HG03575 (cell line): ENCODE data around the gene CHD6.

Experiments
- ATAC-seq: cut with Tn5 transposase; IDR thresholded peaks from one replicate; pipeline ENCODE4 v1.9.1; 2021; ENCODE audit not compliant: unreplicated experiment, insufficient number of reproducible peaks, low FRiP score; ENCODE audit errors: extremely low read depth

The CHD6 gene

GRCh38 chr20:41367393-41367695 is 250.8 kb downstream of the CHD6 start:
- no peak for ATAC-seq

GRCh38 chr20:41366546-41367392 is 251.4 kb downstream of the CHD6 start, which contains the start of gene EMILIN3:
EMILIN3 (minus strand) TSS chr20:41366818; CDS start chr20:41366634, 184 bp downstream.
- no peak for ATAC-seq

GRCh38 chr20:41365777-41366545 is 252.2 kb downstream of the CHD6 start:
- ATAC-seq = no peak

GRCh38 chr20:41364967-41365765 is 253.0 kb downstream of the CHD6 start:
- ATAC-seq = no peak

- ATAC-seq = no peak
Observed at GRCh38 chr20:41364236-41364855, 253.8 kb downstream of the CHD6 start.

- no peak for ATAC-seq
Observed at GRCh38 chr20:41363601-41364000, 254.6 kb downstream of the CHD6 start.

- ATAC-seq = no peak
Observed at GRCh38 chr20:41362748-41363140, 255.4 kb downstream of the CHD6 start.

GRCh38 chr20:41361757-41362747 is 256.1 kb downstream of the CHD6 start:
- no peak for ATAC-seq

- ATAC-seq = no peak
Observed at GRCh38 chr20:41360831-41361756, 257.1 kb downstream of the CHD6 start.

- ATAC-seq = no peak
Observed at GRCh38 chr20:41359541-41360011, 258.6 kb downstream of the CHD6 start.

GRCh38 chr20:41358717-41359116 is 259.5 kb downstream of the CHD6 start:
- no peak for ATAC-seq

GRCh38 chr20:41358230-41358629 is 259.9 kb downstream of the CHD6 start:
- ATAC-seq = no peak

- ATAC-seq = no peak
Observed at GRCh38 chr20:41357424-41358163, 260.6 kb downstream of the CHD6 start.

- no peak for ATAC-seq
Observed at GRCh38 chr20:41356951-41357350, 261.2 kb downstream of the CHD6 start.

- ATAC-seq = no peak
Observed at GRCh38 chr20:41355598-41356203, 262.5 kb downstream of the CHD6 start.

- ATAC-seq = no peak
Observed at GRCh38 chr20:41355192-41355591, 263.0 kb downstream of the CHD6 start.
